ENCODE measurements around the gene CNN3. TPM values are rescaled to one million over a fixed set of nuclear protein-coding genes. Genes with fewer than 3 reads are reported as not detected.

CNN3 gene
- total and polyA plus RNA-seq, 5 donors from 2014 or later, result 1.00 to 8.7 (median 2.6) TPM

- peaks cover 2% of the 10 kb centered on the region for H3K27me3 ChIP-seq (ENCODE audit: control insufficient read depth, insufficient read depth, low read length)
- DNase-seq (no peak), ATAC-seq (ENCODE audit: low read depth in 2 of 2) (no peak)
- no peak overlapping the region for H3K4me3 Mint-ChIP-seq
- H3K4me1 ChIP-seq (ENCODE audit: control insufficient read depth, insufficient read depth, low read length, poor library complexity, severe bottlenecking), result no peaks in the 10 kb centered on the region
- H3K36me3 Mint-ChIP-seq, result no peaks in the 10 kb centered on the region
- H3K27me3 Mint-ChIP-seq, result peaks cover 4% of the 10 kb centered on the region
- H3K4me3 ChIP-seq (ENCODE audit: low read depth, low read length), result no peak overlapping the region
- peaks cover 0 to 5% (median 0%) of the 10 kb centered on the region in 7 donors for H3K9me3 Mint-ChIP-seq
- peak overlapping the region in 1 of 3 donors; percentile 70 for H3K27ac Mint-ChIP-seq
- no peaks in the 10 kb centered on the region for H3K4me1 Mint-ChIP-seq
- no peaks in the 10 kb centered on the region for H3K36me3 ChIP-seq (ENCODE audit: control insufficient read depth, insufficient read depth, low read length)
- no peak overlapping the region for H3K27ac ChIP-seq (ENCODE audit: insufficient read depth, low read length, poor library complexity, severe bottlenecking)
- no peaks in the 10 kb centered on the region for H3K9me3 ChIP-seq (ENCODE audit: control insufficient read depth in 2 of 2, low read length in 2 of 2)
Observed at GRCh38 chr1:94903280-94904009, 23.5 kb downstream of the CNN3 start.

DNA sequence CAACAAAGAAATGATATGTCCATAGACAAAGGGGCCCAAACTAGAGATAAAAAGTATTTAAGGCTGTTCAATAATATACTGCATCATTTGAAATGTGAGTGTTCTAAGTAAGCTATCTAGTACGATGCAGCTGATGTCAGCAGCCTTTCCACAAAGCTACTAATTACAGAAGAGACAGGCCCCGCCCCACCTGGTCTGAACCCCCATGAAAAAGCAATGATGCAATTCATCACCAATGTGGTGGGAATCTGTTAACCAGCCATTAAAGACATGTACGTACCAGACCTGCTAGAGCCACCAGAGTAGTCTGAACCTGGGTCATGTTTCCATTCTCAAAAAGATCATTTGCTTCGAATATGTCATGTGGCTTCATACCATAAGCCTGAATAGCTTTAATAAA, 25.1 kb downstream of the CNN3 start:
- Histone ChIP-seq H3K36me3 (ENCODE audit: control insufficient read depth, insufficient read depth, low read length) (no peaks in the 10 kb centered on the region), H3K4me1 (ENCODE audit: control insufficient read depth, insufficient read depth, low read length, poor library complexity, severe bottlenecking) (no peaks in the 10 kb centered on the region), H3K27me3 (ENCODE audit: control insufficient read depth, insufficient read depth, low read length) (peaks cover 2% of the 10 kb centered on the region), H3K27ac (ENCODE audit: insufficient read depth, low read length, poor library complexity, severe bottlenecking) (no peak overlapping the region), H3K9me3 (ENCODE audit: control insufficient read depth in 2 of 2, low read length in 2 of 2) (no peaks in the 10 kb centered on the region), H3K4me3 (ENCODE audit: low read depth, low read length) (no peak overlapping the region)
- H3K4me3 Mint-ChIP-seq, result no peak overlapping the region
- ATAC-seq (ENCODE audit: low read depth in 2 of 2) (no peak), DNase-seq (no peak)
- H3K36me3 Mint-ChIP-seq, result no peaks in the 10 kb centered on the region
- peak overlapping the region in 2 of 3 donors; percentile 41 to 48 for H3K27ac Mint-ChIP-seq
- H3K4me1 Mint-ChIP-seq, result no peaks in the 10 kb centered on the region
- H3K27me3 Mint-ChIP-seq, result peaks cover under 1% of the 10 kb centered on the region
- no peaks in the 10 kb centered on the region for H3K9me3 Mint-ChIP-seq

DNA sequence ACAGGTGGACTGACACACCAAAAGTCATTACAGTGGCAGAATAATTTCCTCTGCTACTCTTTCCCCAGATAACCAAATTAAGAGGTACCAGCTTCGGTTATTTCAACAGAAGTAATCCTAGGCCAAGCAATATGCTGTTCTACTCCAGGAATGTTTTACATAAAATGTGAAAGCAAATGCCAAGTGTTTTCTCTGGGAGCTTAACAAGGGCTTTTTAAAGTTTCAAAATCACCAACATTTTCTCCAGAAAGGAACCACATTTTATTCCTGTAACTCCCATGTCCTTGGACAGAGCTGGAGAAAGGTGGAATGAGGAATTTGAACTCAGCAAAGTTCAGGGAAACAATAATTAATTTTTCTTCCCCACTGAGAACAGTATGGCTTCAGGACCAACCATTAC, 27.2 kb downstream of the CNN3 start:
- no peak for DNase-seq
- no peaks in the 10 kb centered on the region for H3K36me3 ChIP-seq (ENCODE audit: control insufficient read depth, insufficient read depth, low read length)
- H3K27me3 ChIP-seq (ENCODE audit: control insufficient read depth, insufficient read depth, low read length), result peaks cover 6% of the 10 kb centered on the region
- H3K4me3 Mint-ChIP-seq, result no peak overlapping the region
- H3K27ac ChIP-seq (ENCODE audit: insufficient read depth, low read length, poor library complexity, severe bottlenecking), result no peak overlapping the region
- H3K4me3 ChIP-seq (ENCODE audit: low read depth, low read length), result no peak overlapping the region
- no peaks in the 10 kb centered on the region for H3K36me3 Mint-ChIP-seq
- no peaks in the 10 kb centered on the region for H3K4me1 ChIP-seq (ENCODE audit: control insufficient read depth, insufficient read depth, low read length, poor library complexity, severe bottlenecking)
- ATAC-seq (ENCODE audit: low read depth in 2 of 2), result no peak
- H3K27me3 Mint-ChIP-seq, result peaks cover 11% of the 10 kb centered on the region
- no peaks in the 10 kb centered on the region for H3K9me3 Mint-ChIP-seq
- peaks cover 0 to 2% (median 0%) of the 10 kb centered on the region in 4 donors for H3K4me1 Mint-ChIP-seq
- no peaks in the 10 kb centered on the region for H3K9me3 ChIP-seq (ENCODE audit: control insufficient read depth in 2 of 2, low read length in 2 of 2)
- H3K27ac Mint-ChIP-seq, result peak overlapping the region in 1 of 3 donors; percentile 35

DNA sequence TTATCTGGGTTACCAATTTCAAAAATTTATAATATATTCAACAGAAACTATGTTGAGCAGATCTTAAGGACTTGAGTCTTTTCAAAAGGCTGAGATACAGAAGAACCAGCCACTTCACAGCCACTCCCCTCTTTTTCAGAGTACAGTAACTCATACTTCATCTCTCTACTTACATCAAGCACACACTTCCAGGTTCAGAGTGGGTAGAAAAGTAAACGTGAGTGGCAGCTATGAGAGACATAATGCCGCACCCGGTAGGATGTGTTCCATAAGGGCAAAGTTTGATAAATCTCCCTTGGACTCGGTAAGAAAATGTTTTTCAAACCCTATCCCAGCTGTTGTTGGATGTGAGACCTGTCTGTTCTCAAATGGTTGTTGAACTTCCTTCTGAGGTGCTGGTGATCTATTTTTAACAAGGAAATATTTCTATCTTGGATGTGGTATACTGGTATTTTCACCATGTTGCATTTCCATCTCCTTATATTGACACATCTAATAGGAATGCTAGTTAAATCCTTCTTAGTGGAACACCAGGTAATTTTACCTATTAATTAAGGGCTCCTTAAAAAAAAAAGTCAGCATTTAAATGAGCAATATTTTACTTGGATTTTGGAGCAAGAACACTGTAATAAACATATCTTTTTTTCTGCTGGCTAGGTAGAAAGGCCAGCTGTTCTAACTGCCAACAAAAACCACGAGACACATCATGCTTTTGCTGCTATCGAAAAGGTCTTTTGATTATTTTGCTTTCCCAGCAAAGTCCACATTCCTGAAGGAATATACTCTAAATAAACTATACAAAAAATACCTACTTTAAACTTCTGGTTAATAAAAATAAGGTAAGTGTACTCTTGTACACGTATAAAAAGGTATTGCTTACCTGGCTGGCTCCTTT, 28.2 kb downstream of the CNN3 start:
- Mint-ChIP-seq H3K36me3 (no peaks in the 10 kb centered on the region), H3K4me1 (peaks cover 0 to 2% (median 0%) of the 10 kb centered on the region in 4 donors), H3K27ac (no peak overlapping the region), H3K9me3 (no peaks in the 10 kb centered on the region), H3K4me3 (no peak overlapping the region), H3K27me3 (peaks cover 17% of the 10 kb centered on the region)
- H3K27ac ChIP-seq (ENCODE audit: insufficient read depth, low read length, poor library complexity, severe bottlenecking), result no peak overlapping the region
- no peak overlapping the region for H3K4me3 ChIP-seq (ENCODE audit: low read depth, low read length)
- no peaks in the 10 kb centered on the region for H3K36me3 ChIP-seq (ENCODE audit: control insufficient read depth, insufficient read depth, low read length)
- no peak for DNase-seq
- no peak for ATAC-seq (ENCODE audit: low read depth in 2 of 2)
- H3K27me3 ChIP-seq (ENCODE audit: control insufficient read depth, insufficient read depth, low read length), result peaks cover 7% of the 10 kb centered on the region
- H3K4me1 ChIP-seq (ENCODE audit: control insufficient read depth, insufficient read depth, low read length, poor library complexity, severe bottlenecking), result no peaks in the 10 kb centered on the region
- H3K9me3 ChIP-seq (ENCODE audit: control insufficient read depth in 2 of 2, low read length in 2 of 2), result no peaks in the 10 kb centered on the region

DNA sequence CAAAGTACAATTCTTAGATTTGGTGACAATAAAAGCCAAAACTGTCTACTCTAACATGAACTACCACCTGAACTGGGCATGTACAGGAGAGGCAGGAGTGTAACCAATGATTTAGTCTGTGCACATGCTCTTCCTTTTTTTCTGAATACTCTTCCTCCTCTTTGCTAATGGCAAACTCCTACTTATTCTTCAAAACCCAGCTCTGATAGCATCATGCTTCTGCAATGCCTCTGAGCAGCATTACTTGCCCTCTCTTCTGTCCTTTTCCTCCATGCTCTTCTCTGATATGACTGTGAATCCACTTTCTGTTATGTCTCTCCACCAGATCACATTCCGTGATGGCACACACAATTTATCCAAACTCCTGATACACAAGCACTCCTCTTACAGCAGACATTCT, 31.4 kb downstream of the CNN3 start:
- ATAC-seq (ENCODE audit: low read depth in 2 of 2) (no peak), DNase-seq (no peak)
- Histone ChIP-seq H3K4me3 (ENCODE audit: low read depth, low read length) (no peak overlapping the region), H3K4me1 (ENCODE audit: control insufficient read depth, insufficient read depth, low read length, poor library complexity, severe bottlenecking) (no peaks in the 10 kb centered on the region), H3K9me3 (ENCODE audit: control insufficient read depth in 2 of 2, low read length in 2 of 2) (no peaks in the 10 kb centered on the region), H3K36me3 (ENCODE audit: control insufficient read depth, insufficient read depth, low read length) (no peaks in the 10 kb centered on the region), H3K27me3 (ENCODE audit: control insufficient read depth, insufficient read depth, low read length) (peaks cover 7% of the 10 kb centered on the region), H3K27ac (ENCODE audit: insufficient read depth, low read length, poor library complexity, severe bottlenecking) (no peak overlapping the region)
- Mint-ChIP-seq H3K36me3 (no peaks in the 10 kb centered on the region), H3K9me3 (no peaks in the 10 kb centered on the region), H3K27ac (no peak overlapping the region), H3K4me3 (no peak overlapping the region), H3K27me3 (peaks cover 17% of the 10 kb centered on the region), H3K4me1 (peaks cover 0 to 2% (median 0%) of the 10 kb centered on the region in 4 donors)

DNA sequence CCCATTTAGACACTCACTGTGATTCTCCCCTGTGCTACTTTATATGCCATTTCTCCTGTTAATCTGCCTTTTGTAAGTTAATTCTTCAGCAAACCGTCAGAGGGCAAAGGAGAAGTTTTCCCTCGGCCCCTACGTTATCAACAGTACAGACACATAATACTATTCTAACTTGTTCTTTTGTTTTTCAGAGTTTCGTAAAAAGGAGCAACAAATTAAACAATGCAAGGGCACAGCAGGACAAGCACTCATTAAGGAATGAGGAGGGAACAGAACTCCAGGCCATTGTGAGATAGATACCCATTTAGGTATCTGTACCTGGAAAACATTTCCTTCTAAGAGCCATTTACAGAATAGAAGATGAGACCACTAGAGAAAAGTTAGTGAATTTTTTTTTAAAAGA, 32.3 kb downstream of the CNN3 start:
- Histone ChIP-seq H3K27ac (ENCODE audit: insufficient read depth, low read length, poor library complexity, severe bottlenecking) (no peak overlapping the region), H3K27me3 (ENCODE audit: control insufficient read depth, insufficient read depth, low read length) (peaks cover 7% of the 10 kb centered on the region), H3K4me1 (ENCODE audit: control insufficient read depth, insufficient read depth, low read length, poor library complexity, severe bottlenecking) (no peaks in the 10 kb centered on the region), H3K9me3 (ENCODE audit: control insufficient read depth in 2 of 2, low read length in 2 of 2) (no peaks in the 10 kb centered on the region), H3K4me3 (ENCODE audit: low read depth, low read length) (no peak overlapping the region), H3K36me3 (ENCODE audit: control insufficient read depth, insufficient read depth, low read length) (no peaks in the 10 kb centered on the region)
- ATAC-seq (ENCODE audit: low read depth in 2 of 2) (no peak), DNase-seq (no peak)
- peaks cover 17% of the 10 kb centered on the region for H3K27me3 Mint-ChIP-seq
- peaks cover 0 to 2% (median 0%) of the 10 kb centered on the region in 4 donors for H3K4me1 Mint-ChIP-seq
- H3K4me3 Mint-ChIP-seq, result no peak overlapping the region
- H3K36me3 Mint-ChIP-seq, result peaks cover 5% of the 10 kb centered on the region
- H3K27ac Mint-ChIP-seq, result no peak overlapping the region
- H3K9me3 Mint-ChIP-seq, result no peaks in the 10 kb centered on the region

- H3K27me3 ChIP-seq (ENCODE audit: control insufficient read depth, insufficient read depth, low read length), result peaks cover 7% of the 10 kb centered on the region
- no peak for ATAC-seq (ENCODE audit: low read depth in 2 of 2)
Observed at GRCh38 chr1:94892604-94893254, 34.2 kb downstream of the CNN3 start.

More at GRCh38 chr1:94892604-94893254, 34.2 kb downstream of the CNN3 start:
- Mint-ChIP-seq H3K4me1 (peaks cover 0 to 2% (median 0%) of the 10 kb centered on the region in 4 donors), H3K36me3 (peaks cover 5% of the 10 kb centered on the region), H3K4me3 (no peak overlapping the region), H3K27me3 (peaks cover 17% of the 10 kb centered on the region), H3K9me3 (no peaks in the 10 kb centered on the region), H3K27ac (no peak overlapping the region)
- H3K9me3 ChIP-seq (ENCODE audit: control insufficient read depth in 2 of 2, low read length in 2 of 2), result no peaks in the 10 kb centered on the region
- no peak overlapping the region for H3K27ac ChIP-seq (ENCODE audit: insufficient read depth, low read length, poor library complexity, severe bottlenecking)
- H3K4me3 ChIP-seq (ENCODE audit: low read depth, low read length), result no peak overlapping the region
- no peaks in the 10 kb centered on the region for H3K4me1 ChIP-seq (ENCODE audit: control insufficient read depth, insufficient read depth, low read length, poor library complexity, severe bottlenecking)
- DNase-seq, result no peak
- H3K36me3 ChIP-seq (ENCODE audit: control insufficient read depth, insufficient read depth, low read length), result no peaks in the 10 kb centered on the region

Measured in CD4-positive, CD25-positive, alpha-beta regulatory T cell (primary cell).